PC-9 (cell line): ENCODE data around the gene NUDT3. TPM values are rescaled to one million over a fixed set of nuclear protein-coding genes. Genes with fewer than 3 reads are reported as not detected.

ENCODE experiments used
- BruUV-seq: library from RNA; stranded (reverse); fragments of 400-500 nt; replicated peaks from 2 replicates; lab custom pipeline; 2021; lab: Mats Ljungman, UMichigan
- CTCF ChIA-PET: fragments of 300-600 bp; sonication (Branson Sonifier 250); formaldehyde crosslinking; loops from one replicate; lab custom pipeline; 2022; ENCODE audit warnings: antibody characterized with exemption; lab: Charles Lee
- POLR2A ChIA-PET: fragments of 300-600 bp; sonication (Branson Sonifier 250); formaldehyde crosslinking; loops from one replicate; lab custom pipeline; 2022; ENCODE audit warnings: antibody characterized with exemption; ENCODE audit not compliant: unreplicated experiment; lab: Charles Lee
- DNase-seq, 2 experiments: peaks; one replicate each; pipeline versions ENCODE4 v3.0.0 to v3.0.0-alpha.2; 2015 to 2022; ENCODE audit warnings: mixed read lengths in 1 of 2
- H2AFZ ChIP-seq: fragments of 200-600 bp; sonication (generic); 2 replicates; pipeline ENCODE4 v1.8.1; 2017; ENCODE audit warnings: antibody characterized with exemption
- H3F3A ChIP-seq: fragments of 200-600 bp; sonication (generic); 2 replicates; pipeline ENCODE4 v1.8.1; 2017; ENCODE audit warnings: antibody characterized with exemption, mild to moderate bottlenecking, low read depth; ENCODE audit not compliant: insufficient read depth
- H3K27ac ChIP-seq: fragments of 200-600 bp; sonication (generic); 2 replicates; pipeline ENCODE4 v1.6.1; 2016; ENCODE audit warnings: mixed run types
- H3K27me3 ChIP-seq: fragments of 200-600 bp; sonication (generic); 2 replicates; pipeline ENCODE4 v1.6.1; 2016; ENCODE audit warnings: low read depth, mixed run types; ENCODE audit not compliant: insufficient read depth
- H3K36me3 ChIP-seq: fragments of 200-600 bp; sonication (generic); 2 replicates; pipeline ENCODE4 v1.6.1; 2016; ENCODE audit warnings: low read depth, mixed run types
- H3K4me1 ChIP-seq: fragments of 200-600 bp; sonication (generic); replicated peaks from 2 replicates; pipeline ENCODE4 v1.6.1; 2016; ENCODE audit warnings: mixed run types; ENCODE audit not compliant: insufficient read depth
- H3K4me2 ChIP-seq: fragments of 200-600 bp; sonication (generic); 2 replicates; pipeline ENCODE4 v1.6.1; 2017; ENCODE audit warnings: mixed run types
- H3K4me3 ChIP-seq: fragments of 200-600 bp; sonication (generic); 2 replicates; pipeline ENCODE4 v1.6.1; 2016; ENCODE audit warnings: mixed run types
- H3K79me2 ChIP-seq: fragments of 200-600 bp; sonication (generic); 2 replicates; pipeline ENCODE4 v1.6.1; 2017; ENCODE audit warnings: low read depth, mixed run types
- H3K9me2 ChIP-seq: fragments of 200-600 bp; sonication (generic); 2 replicates; pipeline ENCODE4 v1.8.1; 2017; ENCODE audit warnings: mild to moderate bottlenecking; ENCODE audit not compliant: insufficient read depth
- H3K9me3 ChIP-seq: fragments of 200-600 bp; sonication (generic); 2 replicates; pipeline ENCODE4 v1.8.1; 2016; ENCODE audit warnings: low read depth; ENCODE audit not compliant: insufficient read depth
- H4K20me1 ChIP-seq: fragments of 200-600 bp; sonication (generic); 2 replicates; pipeline ENCODE4 v1.8.1; 2017; ENCODE audit not compliant: insufficient read depth
- EZH2 ChIP-seq: fragments of 200-600 bp; sonication (generic); IDR thresholded peaks from 2 replicates; pipeline ENCODE4 v1.8.0; 2017; ENCODE audit warnings: antibody characterized with exemption, low read depth
- intact Hi-C: fragments of 100-400 bp; cut with micrococcal nuclease; formaldehyde crosslinking; loops from one replicate; pipeline ENCODE4 v1.10.0; 2022; ENCODE audit not compliant: unreplicated experiment
- total RNA-seq: library from RNA; stranded (reverse); gene quantifications from 2 replicates; pipeline ENCODE4 v1.2.3, GENCODE V29; 2021
- TF ChIP-seq, protein P1 (sequence below): fragments of 200-600 bp; sonication (generic); conservative IDR thresholded peaks from 2 replicates; pipeline ENCODE4 v1.6.1; 2017; ENCODE audit warnings: mixed run types, antibody characterized with exemption, mild to moderate bottlenecking, moderate library complexity

Gene NUDT3
- total RNA-seq, 1 experiment from 2014 or later: 19.1 TPM

DNA sequence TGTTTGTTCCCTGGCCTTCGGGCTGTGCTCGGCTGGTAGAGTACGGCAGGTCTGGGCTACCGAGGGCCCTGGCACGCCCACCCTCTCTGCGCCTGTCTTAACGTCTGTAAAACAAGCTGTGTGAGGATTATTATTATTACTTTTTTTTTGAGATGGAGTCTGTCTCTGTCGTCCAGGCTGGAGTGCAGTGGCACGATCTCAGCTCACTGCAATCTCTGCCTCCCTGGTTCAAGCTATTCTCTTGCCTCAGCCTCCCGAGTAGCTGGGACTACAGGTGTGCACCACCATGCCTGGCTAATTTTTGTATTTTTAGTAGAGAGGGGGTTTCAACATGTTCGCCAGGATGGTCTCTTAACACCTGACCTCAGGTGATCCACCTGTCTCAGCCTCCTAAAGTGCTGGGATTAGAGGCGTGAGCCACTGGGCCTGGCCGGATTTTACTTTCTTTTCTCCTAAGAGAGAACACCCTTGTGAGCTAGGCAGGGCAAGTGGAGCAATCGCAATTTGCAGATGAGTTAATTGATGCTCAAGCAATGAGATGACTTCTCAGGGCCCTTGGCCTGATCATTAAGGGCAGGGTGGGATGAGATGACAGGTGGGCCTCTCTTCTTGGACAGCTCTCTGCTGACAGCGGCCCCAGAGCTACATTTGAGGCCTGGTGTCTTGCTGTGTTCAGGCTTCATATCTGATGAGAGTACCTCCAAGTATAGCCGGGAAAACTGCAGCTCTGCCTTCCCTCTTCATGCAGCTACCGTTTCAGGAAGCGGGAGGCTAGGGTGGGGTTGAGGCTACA lies 142.8 kb downstream of the NUDT3 start:
- Histone ChIP-seq H3K4me2 (peak overlapping the region; percentile 84), H3K79me2 (peaks cover 6% of the 10 kb centered on the region; the same call in 1 of the 2 replicates), H3K27ac (no peak overlapping the region), H3K27me3 (no peaks in the 10 kb centered on the region), H3K4me1 (peaks cover 35% of the 10 kb centered on the region), H3K36me3 (no peaks in the 10 kb centered on the region), H4K20me1 (peaks cover 5% of the 10 kb centered on the region; the same call in 1 of the 2 replicates), H3K4me3 (peak overlapping the region; percentile 88), H3F3A (peaks cover 39% of the 10 kb centered on the region), H3K9me2 (no peaks in the 10 kb centered on the region), H2AFZ (peak overlapping the region; percentile 98), H3K9me3 (no peaks in the 10 kb centered on the region)
- ChIA-PET CTCF (interaction anchor here (0.6 to 1.9 kb wide), 7 partner anchors 54 to 359 kb away, joined by 3 to 29 read pairs (median 5); partner anchors contain the start of gene NUDT3), POLR2A (interaction anchor here (0.6 kb wide), 1 partner anchor 26 kb away, joined by 6 read pairs; no protein-coding TSS in a partner anchor)
- intact Hi-C loops: loop anchor here (1.0 to 10.0 kb wide), 8 partner anchors 85 to 893 kb away; partner anchors contain the start of genes BLTP3A, LEMD2 and TCP11
- no peak for DNase-seq
- no TSS peak for BruUV-seq
- TF ChIP-seq EZH2: no peak
- TF ChIP-seq, protein P1, sequence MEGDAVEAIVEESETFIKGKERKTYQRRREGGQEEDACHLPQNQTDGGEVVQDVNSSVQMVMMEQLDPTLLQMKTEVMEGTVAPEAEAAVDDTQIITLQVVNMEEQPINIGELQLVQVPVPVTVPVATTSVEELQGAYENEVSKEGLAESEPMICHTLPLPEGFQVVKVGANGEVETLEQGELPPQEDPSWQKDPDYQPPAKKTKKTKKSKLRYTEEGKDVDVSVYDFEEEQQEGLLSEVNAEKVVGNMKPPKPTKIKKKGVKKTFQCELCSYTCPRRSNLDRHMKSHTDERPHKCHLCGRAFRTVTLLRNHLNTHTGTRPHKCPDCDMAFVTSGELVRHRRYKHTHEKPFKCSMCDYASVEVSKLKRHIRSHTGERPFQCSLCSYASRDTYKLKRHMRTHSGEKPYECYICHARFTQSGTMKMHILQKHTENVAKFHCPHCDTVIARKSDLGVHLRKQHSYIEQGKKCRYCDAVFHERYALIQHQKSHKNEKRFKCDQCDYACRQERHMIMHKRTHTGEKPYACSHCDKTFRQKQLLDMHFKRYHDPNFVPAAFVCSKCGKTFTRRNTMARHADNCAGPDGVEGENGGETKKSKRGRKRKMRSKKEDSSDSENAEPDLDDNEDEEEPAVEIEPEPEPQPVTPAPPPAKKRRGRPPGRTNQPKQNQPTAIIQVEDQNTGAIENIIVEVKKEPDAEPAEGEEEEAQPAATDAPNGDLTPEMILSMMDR: no peak

DNA sequence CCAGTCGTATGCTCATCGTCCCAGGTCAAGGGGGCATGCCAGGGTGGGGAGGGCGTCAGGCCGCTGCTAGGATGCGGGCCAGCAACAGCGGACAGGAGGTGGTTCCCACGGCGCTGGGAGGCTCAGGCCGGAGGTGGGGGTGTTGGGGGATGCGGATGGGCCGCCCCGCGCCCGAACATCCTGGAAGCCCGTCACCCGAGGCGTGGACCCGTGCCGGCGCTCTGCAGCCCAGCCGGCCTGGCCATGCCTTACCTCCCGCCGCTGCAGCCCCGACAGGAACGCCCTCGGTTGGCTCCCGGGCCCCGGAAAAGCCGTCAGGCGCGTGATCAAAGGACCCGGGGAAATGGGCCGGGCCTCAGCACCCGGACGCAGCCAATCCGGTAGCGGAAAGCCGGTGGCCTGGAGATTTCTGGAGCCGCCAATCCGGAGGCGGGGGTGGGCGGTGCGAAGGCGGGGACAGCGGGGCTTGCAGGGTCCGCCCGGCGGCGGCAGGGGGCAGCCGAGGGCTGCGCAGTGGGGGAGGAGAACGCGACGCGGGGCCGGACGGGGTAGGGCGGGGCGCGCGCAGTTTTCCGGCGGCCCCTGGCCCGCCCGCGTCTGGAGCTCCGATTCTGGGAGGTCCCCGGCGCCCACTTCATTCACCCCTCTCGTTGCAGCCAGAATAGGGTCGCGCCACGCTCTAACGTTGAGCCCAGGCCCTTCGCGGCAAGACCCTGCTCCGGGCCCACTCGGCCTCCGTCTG lies 143.6 kb downstream of the NUDT3 start, which contains the start of gene SMIM29:
SMIM29 (minus strand) TSS at position 280 of the 742 bp plus-strand sequence. CDS start 1,215 bp downstream, outside the sequence.
- H4K20me1 ChIP-seq: peaks cover 5% of the 10 kb centered on the region; the same call in 1 of the 2 replicates
- ChIA-PET POLR2A (interaction anchor here (0.6 kb wide), 2 partner anchors 25 to 97 kb away, joined by 6 read pairs; no protein-coding TSS in a partner anchor), CTCF (interaction anchor here (0.6 to 1.9 kb wide), 6 partner anchors 53 to 360 kb away, joined by 3 to 29 read pairs (median 5); no protein-coding TSS in a partner anchor)

More for the DNA sequence above, 143.6 kb downstream of the NUDT3 start, which contains the start of gene SMIM29:
- Histone ChIP-seq H3K4me3 (peak within 1 kb of the TSS; percentile 88), H3K9me2 (no peaks in the 10 kb centered on the region), H3K36me3 (no peaks in the 10 kb centered on the region), H3K27me3 (no peaks in the 10 kb centered on the region), H3F3A (peaks cover 45% of the 10 kb centered on the region), H3K27ac (peak within 1 kb of the TSS; percentile 83), H3K4me2 (peak within 1 kb of the TSS; percentile 95), H3K4me1 (peaks cover 43% of the 10 kb centered on the region), H2AFZ (peak within 1 kb of the TSS; percentile 98), H3K79me2 (peaks cover 6% of the 10 kb centered on the region; the same call in 1 of the 2 replicates), H3K9me3 (no peaks in the 10 kb centered on the region)
- intact Hi-C loops: loop anchor here (1.0 to 10.0 kb wide), 8 partner anchors 84 to 893 kb away; partner anchors contain the start of genes BLTP3A, LEMD2 and TCP11
- BruUV-seq: no TSS peak
- peak; percentile 83 to 97 for DNase-seq
- no peak for TF ChIP-seq EZH2
- TF ChIP-seq, protein P1: peak; percentile 87
